ENCODE data around the gene CDH4. TPM values are rescaled to one million over a fixed set of nuclear protein-coding genes. Genes with fewer than 3 reads are reported as not detected.

The CDH4 gene
- total and polyA plus RNA-seq, 2 of the 4 experiments (the other 2 are of a cell fraction): 1.6 to 3.5 TPM

DNA sequence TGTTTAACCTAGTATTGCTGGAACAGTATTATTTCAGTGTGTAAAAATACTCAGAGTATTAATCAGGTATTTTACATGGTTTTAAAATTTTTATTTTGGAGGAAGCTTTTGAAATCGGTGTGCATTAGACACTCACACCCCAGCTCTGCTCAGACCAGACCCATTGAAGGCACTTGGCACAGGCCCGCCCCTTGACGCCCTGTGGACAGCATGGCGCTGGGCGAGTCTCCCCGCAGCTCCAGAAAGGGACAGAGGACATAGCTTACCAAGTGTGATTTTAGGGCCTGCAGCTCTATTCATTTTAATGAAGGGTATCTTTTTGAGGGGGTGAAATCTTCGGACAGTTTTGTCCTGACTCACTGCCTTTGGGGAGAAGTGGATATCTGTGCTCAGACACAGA, 164.5 kb downstream of the CDH4 start:
- intact Hi-C loops (cut with micrococcal nuclease) (no loop called here), dilution Hi-C loops (cut with HindIII; ENCODE audit: low sequenced_read_pairs, unreplicated experiment) (no loop called here), in situ Hi-C loops (cut with MboI; ENCODE audit: low sequenced_read_pairs) (no loop called here)
- Histone ChIP-seq H4K20me1 (ENCODE audit: insufficient read depth, low read length) (no peaks in the 10 kb centered on the region), H3K36me3 (ENCODE audit: control insufficient read depth, insufficient read depth, low read length) (no peaks in the 10 kb centered on the region), H3K9me1 (ENCODE audit: insufficient read depth, low read length) (no peaks in the 10 kb centered on the region), H2AFZ (replicated peaks; ENCODE audit: low read length, poor library complexity) (no peak overlapping the region), H2BK15ac (ENCODE audit: low read depth, low read length) (no peak overlapping the region), H3K18ac (ENCODE audit: low read depth, low read length) (no peak overlapping the region), H3K14ac (replicated peaks; ENCODE audit: low read depth, low read length) (no peak overlapping the region), H2BK120ac (ENCODE audit: low read depth, low read length) (no peak overlapping the region), H3K23ac (ENCODE audit: low read depth, low read length) (no peak overlapping the region), H2AK5ac (ENCODE audit: low read depth, low read length) (no peak overlapping the region), H3K27ac (ENCODE audit: insufficient read depth, low read length) (no peak overlapping the region), H3K79me1 (ENCODE audit: low read depth in 1 of 2, low read length in 2 of 2) (no peaks in the 10 kb centered on the region), H3K4me3 (ENCODE audit: insufficient read depth, low read depth, low read length) (no peak overlapping the region), H2AK9ac (replicated peaks; ENCODE audit: low read depth, low read length, poor library complexity) (no peak overlapping the region), H2BK20ac (ENCODE audit: low read depth, low read length) (no peak overlapping the region), H3K27me3 (ENCODE audit: control insufficient read depth, insufficient read depth, low read length) (no peaks in the 10 kb centered on the region), H3K4ac (ENCODE audit: low read depth, low read length) (no peak overlapping the region), H3K9ac (ENCODE audit: low read depth, low read length) (no peak overlapping the region), H3K56ac (ENCODE audit: extremely low read depth, insufficient read depth, low read length) (no peak overlapping the region), H3K4me2 (ENCODE audit: low read depth, low read length) (no peak overlapping the region), H3K9me3 (ENCODE audit: control insufficient read depth, insufficient read depth, low read length) (peaks cover 12% of the 10 kb centered on the region), H4K8ac (ENCODE audit: low read depth in 2 of 2, low read length in 2 of 2) (no peak overlapping the region), H3K4me1 (ENCODE audit: control insufficient read depth, insufficient read depth, low read length) (no peaks in the 10 kb centered on the region), H2BK5ac (ENCODE audit: low read depth, low read length, poor library complexity, severe bottlenecking) (no peak overlapping the region), H4K5ac (ENCODE audit: low read depth, low read length) (no peak overlapping the region), H4K91ac (ENCODE audit: insufficient read depth, low read depth, low read length) (no peak overlapping the region)
- no peak for DNase-seq
- ATAC-seq (ENCODE audit: low read depth): no peak
- ChIA-PET CTCF (no interaction called here), POLR2A (ENCODE audit: unreplicated experiment) (no interaction called here)
- 86% methylated on average over 1 of the region's 7 CpGs; no CpG with 5 or more reads in 1 of the 2 experiments for WGBS, 2 experiments (ENCODE audit: extremely low coverage in 2 of 2, insufficient read length in 1 of 2)
- BruUV-seq (replicated peaks): no TSS peak
- TF ChIP-seq MXI1 (IDR thresholded peaks at IDR 0.05; ENCODE audit: borderline replicate concordance, low read depth, low read length) (no peak), MAZ (IDR thresholded peaks at IDR 0.05; ENCODE audit: borderline replicate concordance, low read depth, low read length) (no peak), RAD21 (IDR thresholded peaks at IDR 0.05; ENCODE audit: low read length) (no peak), RFX5 (IDR thresholded peaks at IDR 0.05; ENCODE audit: low read depth, low read length) (no peak), NFE2L2 (IDR thresholded peaks at IDR 0.05; ENCODE audit: low read depth, low read length) (no peak), CEBPB (IDR thresholded peaks at IDR 0.05; ENCODE audit: low read depth, low read length) (no peak)
- TF ChIP-seq, protein P1, sequence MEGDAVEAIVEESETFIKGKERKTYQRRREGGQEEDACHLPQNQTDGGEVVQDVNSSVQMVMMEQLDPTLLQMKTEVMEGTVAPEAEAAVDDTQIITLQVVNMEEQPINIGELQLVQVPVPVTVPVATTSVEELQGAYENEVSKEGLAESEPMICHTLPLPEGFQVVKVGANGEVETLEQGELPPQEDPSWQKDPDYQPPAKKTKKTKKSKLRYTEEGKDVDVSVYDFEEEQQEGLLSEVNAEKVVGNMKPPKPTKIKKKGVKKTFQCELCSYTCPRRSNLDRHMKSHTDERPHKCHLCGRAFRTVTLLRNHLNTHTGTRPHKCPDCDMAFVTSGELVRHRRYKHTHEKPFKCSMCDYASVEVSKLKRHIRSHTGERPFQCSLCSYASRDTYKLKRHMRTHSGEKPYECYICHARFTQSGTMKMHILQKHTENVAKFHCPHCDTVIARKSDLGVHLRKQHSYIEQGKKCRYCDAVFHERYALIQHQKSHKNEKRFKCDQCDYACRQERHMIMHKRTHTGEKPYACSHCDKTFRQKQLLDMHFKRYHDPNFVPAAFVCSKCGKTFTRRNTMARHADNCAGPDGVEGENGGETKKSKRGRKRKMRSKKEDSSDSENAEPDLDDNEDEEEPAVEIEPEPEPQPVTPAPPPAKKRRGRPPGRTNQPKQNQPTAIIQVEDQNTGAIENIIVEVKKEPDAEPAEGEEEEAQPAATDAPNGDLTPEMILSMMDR (conservative IDR thresholded peaks at IDR 0.05; ENCODE audit: low read depth, low read length): no peak
- TF ChIP-seq, protein P2, sequence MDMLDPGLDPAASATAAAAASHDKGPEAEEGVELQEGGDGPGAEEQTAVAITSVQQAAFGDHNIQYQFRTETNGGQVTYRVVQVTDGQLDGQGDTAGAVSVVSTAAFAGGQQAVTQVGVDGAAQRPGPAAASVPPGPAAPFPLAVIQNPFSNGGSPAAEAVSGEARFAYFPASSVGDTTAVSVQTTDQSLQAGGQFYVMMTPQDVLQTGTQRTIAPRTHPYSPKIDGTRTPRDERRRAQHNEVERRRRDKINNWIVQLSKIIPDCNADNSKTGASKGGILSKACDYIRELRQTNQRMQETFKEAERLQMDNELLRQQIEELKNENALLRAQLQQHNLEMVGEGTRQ (IDR thresholded peaks at IDR 0.05; ENCODE audit: low read depth, low read length): no peak
- TF ChIP-seq, protein P3, sequence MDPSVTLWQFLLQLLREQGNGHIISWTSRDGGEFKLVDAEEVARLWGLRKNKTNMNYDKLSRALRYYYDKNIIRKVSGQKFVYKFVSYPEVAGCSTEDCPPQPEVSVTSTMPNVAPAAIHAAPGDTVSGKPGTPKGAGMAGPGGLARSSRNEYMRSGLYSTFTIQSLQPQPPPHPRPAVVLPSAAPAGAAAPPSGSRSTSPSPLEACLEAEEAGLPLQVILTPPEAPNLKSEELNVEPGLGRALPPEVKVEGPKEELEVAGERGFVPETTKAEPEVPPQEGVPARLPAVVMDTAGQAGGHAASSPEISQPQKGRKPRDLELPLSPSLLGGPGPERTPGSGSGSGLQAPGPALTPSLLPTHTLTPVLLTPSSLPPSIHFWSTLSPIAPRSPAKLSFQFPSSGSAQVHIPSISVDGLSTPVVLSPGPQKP (IDR thresholded peaks at IDR 0.05; ENCODE audit: borderline replicate concordance, low read depth, low read length): no peak

All from IMR-90 (cell line).